ENCODE measurements around the gene ASS1. TPM values are rescaled to one million over a fixed set of nuclear protein-coding genes. Genes with fewer than 3 reads are reported as not detected.
A peak's percentile ranks its signal among the peaks of the same experiment; 100 is the strongest.

Gene ASS1
- total RNA-seq, 1 experiment from 2014 or later: 83.0 TPM

DNA sequence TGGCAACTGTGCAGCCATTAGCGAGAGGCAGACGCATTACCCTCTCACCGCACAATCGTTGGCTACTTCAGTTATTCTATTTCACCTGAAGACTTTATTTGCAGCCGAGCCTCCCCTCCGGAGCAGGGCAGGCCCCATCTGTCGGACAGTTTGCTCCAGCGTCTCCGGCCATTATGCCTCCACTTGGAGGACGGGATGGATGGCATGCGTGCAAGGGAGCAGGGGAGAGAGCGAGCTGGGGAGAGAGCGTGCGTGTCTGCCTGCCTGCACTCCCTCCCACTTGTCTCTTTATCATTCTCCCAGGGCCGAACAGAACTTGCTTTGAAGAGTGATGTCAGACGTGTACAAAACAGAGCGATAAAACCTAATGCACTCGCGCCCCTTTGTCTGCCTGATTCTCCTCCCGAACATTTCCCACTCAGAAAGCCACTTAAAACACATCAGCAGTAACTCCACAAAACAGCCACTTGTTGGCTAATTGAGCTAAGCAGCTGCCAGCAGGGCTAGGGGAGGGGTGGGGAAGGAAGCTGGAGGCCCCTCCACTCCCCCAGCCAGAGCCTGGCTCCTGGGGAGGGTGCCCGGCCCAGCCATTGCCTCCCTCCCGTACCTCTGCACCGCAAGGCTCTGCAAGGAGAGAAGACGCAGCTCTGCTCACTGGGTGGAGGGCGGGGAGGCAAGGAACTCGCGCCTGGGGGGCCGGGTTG, 91.2 kb downstream of the ASS1 start:
- Histone ChIP-seq H3K27me3 (ENCODE audit: low read length) (no peaks in the 10 kb centered on the region), H4K20me1 (ENCODE audit: low read length) (no peaks in the 10 kb centered on the region), H3K9ac (ENCODE audit: low read length) (no peak overlapping the region), H3K79me2 (ENCODE audit: low read length) (no peaks in the 10 kb centered on the region), H3K4me1 (ENCODE audit: insufficient read depth, low read length) (peaks cover 12% of the 10 kb centered on the region), H3K4me2 (ENCODE audit: low read length) (peak overlapping the region; percentile 72), H3K9me3 (ENCODE audit: low read length) (no peaks in the 10 kb centered on the region), H3K36me3 (ENCODE audit: low read depth, low read length) (no peaks in the 10 kb centered on the region), H3K4me3 (ENCODE audit: low read length) (peak overlapping the region; percentile 35; the same call in 1 of the 2 replicates), H2AFZ (ENCODE audit: low read length) (peak overlapping the region; percentile 75), H3K27ac (ENCODE audit: low read length) (no peak overlapping the region), H3K9me2 (replicated peaks; ENCODE audit: low read length) (no peaks in the 10 kb centered on the region), H3F3A (ENCODE audit: low read length, unreplicated experiment) (no peaks in the 10 kb centered on the region)
- BruUV-seq (replicated peaks): no TSS peak
- DNase-seq (peak; percentile 6), ATAC-seq (peak; percentile 41)
- CTCF ChIA-PET: no interaction called here
- POLR2A ChIA-PET (ENCODE audit: unreplicated experiment): no interaction called here
- TF ChIP-seq EZH2 (IDR thresholded peaks at IDR 0.05; ENCODE audit: low read length, unreplicated experiment): no peak
- TF ChIP-seq EZH2phosphoT487 (IDR thresholded peaks at IDR 0.05; ENCODE audit: borderline replicate concordance, low read length): no peak
- TF ChIP-seq, protein P1, sequence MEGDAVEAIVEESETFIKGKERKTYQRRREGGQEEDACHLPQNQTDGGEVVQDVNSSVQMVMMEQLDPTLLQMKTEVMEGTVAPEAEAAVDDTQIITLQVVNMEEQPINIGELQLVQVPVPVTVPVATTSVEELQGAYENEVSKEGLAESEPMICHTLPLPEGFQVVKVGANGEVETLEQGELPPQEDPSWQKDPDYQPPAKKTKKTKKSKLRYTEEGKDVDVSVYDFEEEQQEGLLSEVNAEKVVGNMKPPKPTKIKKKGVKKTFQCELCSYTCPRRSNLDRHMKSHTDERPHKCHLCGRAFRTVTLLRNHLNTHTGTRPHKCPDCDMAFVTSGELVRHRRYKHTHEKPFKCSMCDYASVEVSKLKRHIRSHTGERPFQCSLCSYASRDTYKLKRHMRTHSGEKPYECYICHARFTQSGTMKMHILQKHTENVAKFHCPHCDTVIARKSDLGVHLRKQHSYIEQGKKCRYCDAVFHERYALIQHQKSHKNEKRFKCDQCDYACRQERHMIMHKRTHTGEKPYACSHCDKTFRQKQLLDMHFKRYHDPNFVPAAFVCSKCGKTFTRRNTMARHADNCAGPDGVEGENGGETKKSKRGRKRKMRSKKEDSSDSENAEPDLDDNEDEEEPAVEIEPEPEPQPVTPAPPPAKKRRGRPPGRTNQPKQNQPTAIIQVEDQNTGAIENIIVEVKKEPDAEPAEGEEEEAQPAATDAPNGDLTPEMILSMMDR (conservative IDR thresholded peaks at IDR 0.05; ENCODE audit: low read depth, low read length): no peak
- intact Hi-C loops (cut with micrococcal nuclease): no loop called here

GRCh38 chr9:130536701-130537107, 91.9 kb downstream of the ASS1 start:
- no peak overlapping the region for H3K9ac ChIP-seq (ENCODE audit: low read length)
- intact Hi-C loops (cut with micrococcal nuclease): no loop called here
- H3K36me3 ChIP-seq (ENCODE audit: low read depth, low read length): no peaks in the 10 kb centered on the region
- TF ChIP-seq EZH2phosphoT487 (IDR thresholded peaks at IDR 0.05; ENCODE audit: borderline replicate concordance, low read length) (no peak), EZH2 (IDR thresholded peaks at IDR 0.05; ENCODE audit: low read length, unreplicated experiment) (no peak)
- TF ChIP-seq, protein P1 (conservative IDR thresholded peaks at IDR 0.05; ENCODE audit: low read depth, low read length): no peak
- H2AFZ ChIP-seq (ENCODE audit: low read length): no peak overlapping the region
- no peaks in the 10 kb centered on the region for H3F3A ChIP-seq (ENCODE audit: low read length, unreplicated experiment)
- DNase-seq (no peak), ATAC-seq (no peak)
- no peak overlapping the region for H3K4me3 ChIP-seq (ENCODE audit: low read length)
- H3K4me1 ChIP-seq (ENCODE audit: insufficient read depth, low read length): peaks cover 12% of the 10 kb centered on the region
- no peaks in the 10 kb centered on the region for H3K27me3 ChIP-seq (ENCODE audit: low read length)
- ChIA-PET CTCF (interaction anchor here (0.5 kb wide), 1 partner anchor 382 kb away, joined by 3 read pairs; no protein-coding TSS in a partner anchor), POLR2A (ENCODE audit: unreplicated experiment) (no interaction called here)
- H3K27ac ChIP-seq (ENCODE audit: low read length): no peak overlapping the region
- H3K9me3 ChIP-seq (ENCODE audit: low read length): no peaks in the 10 kb centered on the region
- H3K9me2 ChIP-seq (replicated peaks; ENCODE audit: low read length): no peaks in the 10 kb centered on the region
- H4K20me1 ChIP-seq (ENCODE audit: low read length): no peaks in the 10 kb centered on the region
- H3K79me2 ChIP-seq (ENCODE audit: low read length): no peaks in the 10 kb centered on the region
- no peak overlapping the region for H3K4me2 ChIP-seq (ENCODE audit: low read length)
- no TSS peak for BruUV-seq (replicated peaks)

DNA sequence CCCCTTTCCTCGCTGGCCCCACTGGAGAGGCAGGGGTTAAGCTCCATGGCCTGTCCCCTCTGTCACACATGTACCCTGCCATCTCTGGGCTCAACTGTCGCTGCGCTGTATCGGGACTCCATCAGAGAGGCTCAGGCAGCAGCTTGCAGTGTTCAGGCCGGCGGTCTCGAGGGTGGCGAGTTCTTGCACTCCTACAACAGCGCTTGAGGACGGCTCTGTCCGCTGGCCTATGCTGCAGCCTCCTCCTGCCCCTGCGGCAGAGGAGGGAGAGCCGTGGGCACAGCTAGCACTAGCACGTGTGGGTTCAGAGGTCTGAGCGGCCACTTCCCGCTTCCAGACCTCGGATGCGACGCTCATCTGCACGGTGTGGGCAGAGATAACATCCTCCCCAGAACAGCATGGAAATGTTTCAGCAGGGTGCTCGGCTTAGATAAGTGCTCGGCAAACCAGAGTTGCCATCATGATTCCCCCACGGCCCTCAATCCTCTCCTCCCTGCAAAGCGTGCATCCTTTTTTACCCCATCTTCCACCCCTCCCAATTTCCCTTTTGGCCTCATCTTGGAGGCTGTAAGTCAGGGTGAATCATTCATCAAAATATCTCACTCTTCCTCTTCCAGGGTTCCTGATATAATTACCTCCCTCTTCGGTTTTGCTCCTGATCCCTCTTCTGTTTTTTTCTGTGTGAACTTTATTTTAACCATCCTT, 92.7 kb downstream of the ASS1 start:
- no peaks in the 10 kb centered on the region for H3K36me3 ChIP-seq (ENCODE audit: low read depth, low read length)
- H3K9me3 ChIP-seq (ENCODE audit: low read length): no peaks in the 10 kb centered on the region
- no peak overlapping the region for H3K4me3 ChIP-seq (ENCODE audit: low read length)
- no peak overlapping the region for H3K4me2 ChIP-seq (ENCODE audit: low read length)
- H3K9me2 ChIP-seq (replicated peaks; ENCODE audit: low read length): no peaks in the 10 kb centered on the region
- no peaks in the 10 kb centered on the region for H3F3A ChIP-seq (ENCODE audit: low read length, unreplicated experiment)
- H4K20me1 ChIP-seq (ENCODE audit: low read length): no peaks in the 10 kb centered on the region
- no peaks in the 10 kb centered on the region for H3K79me2 ChIP-seq (ENCODE audit: low read length)
- H2AFZ ChIP-seq (ENCODE audit: low read length): no peak overlapping the region
- intact Hi-C loops (cut with micrococcal nuclease): no loop called here
- no peak overlapping the region for H3K27ac ChIP-seq (ENCODE audit: low read length)
- H3K9ac ChIP-seq (ENCODE audit: low read length): no peak overlapping the region
- peak; percentile 8 for DNase-seq
- POLR2A ChIA-PET (ENCODE audit: unreplicated experiment): no interaction called here
- peaks cover 12% of the 10 kb centered on the region for H3K4me1 ChIP-seq (ENCODE audit: insufficient read depth, low read length)
- no peak for ATAC-seq
- BruUV-seq (replicated peaks): no TSS peak
- TF ChIP-seq EZH2 (IDR thresholded peaks at IDR 0.05; ENCODE audit: low read length, unreplicated experiment) (no peak), EZH2phosphoT487 (IDR thresholded peaks at IDR 0.05; ENCODE audit: borderline replicate concordance, low read length) (no peak)
- TF ChIP-seq, protein P1 (conservative IDR thresholded peaks at IDR 0.05; ENCODE audit: low read depth, low read length): no peak
- CTCF ChIA-PET: no interaction called here
- no peaks in the 10 kb centered on the region for H3K27me3 ChIP-seq (ENCODE audit: low read length)
